ENCODE results near the gene CRMP1. TPM values are rescaled to one million over a fixed set of nuclear protein-coding genes. Genes with fewer than 3 reads are reported as not detected.

The CRMP1 gene
- total RNA-seq, 1 donor from 2014 or later: 245 TPM

- H3K4me1 Mint-ChIP-seq: peaks cover 43% of the 10 kb centered on the region
- H3K27me3 Mint-ChIP-seq (ENCODE audit: low read depth): no peaks in the 10 kb centered on the region
- H3K36me3 Mint-ChIP-seq (ENCODE audit: low read depth): peaks cover 19% of the 10 kb centered on the region
- H3K27ac Mint-ChIP-seq (ENCODE audit: unreplicated experiment): no peak overlapping the region
- no peak for DNase-seq (ENCODE audit: low read depth, low spot score)
- no peak overlapping the region for H3K4me3 Mint-ChIP-seq
- TF ChIP-seq CTCF (conservative IDR thresholded peaks at IDR 0.05): no peak
- peaks cover 6% of the 10 kb centered on the region for H3K9me3 Mint-ChIP-seq
Observed at GRCh38 chr4:5874811-5875449, 18.0 kb downstream of the CRMP1 start.

GRCh38 chr4:5870701-5871100 is 22.2 kb downstream of the CRMP1 start:
- H3K27ac Mint-ChIP-seq (ENCODE audit: unreplicated experiment): no peak overlapping the region
- DNase-seq (ENCODE audit: low read depth, low spot score): no peak
- peaks cover 23% of the 10 kb centered on the region for H3K4me1 Mint-ChIP-seq
- H3K9me3 Mint-ChIP-seq: peaks cover 6% of the 10 kb centered on the region
- H3K36me3 Mint-ChIP-seq (ENCODE audit: low read depth): peaks cover 23% of the 10 kb centered on the region
- no peak for TF ChIP-seq CTCF (conservative IDR thresholded peaks at IDR 0.05)
- H3K27me3 Mint-ChIP-seq (ENCODE audit: low read depth): no peaks in the 10 kb centered on the region
- H3K4me3 Mint-ChIP-seq: no peak overlapping the region

DNA sequence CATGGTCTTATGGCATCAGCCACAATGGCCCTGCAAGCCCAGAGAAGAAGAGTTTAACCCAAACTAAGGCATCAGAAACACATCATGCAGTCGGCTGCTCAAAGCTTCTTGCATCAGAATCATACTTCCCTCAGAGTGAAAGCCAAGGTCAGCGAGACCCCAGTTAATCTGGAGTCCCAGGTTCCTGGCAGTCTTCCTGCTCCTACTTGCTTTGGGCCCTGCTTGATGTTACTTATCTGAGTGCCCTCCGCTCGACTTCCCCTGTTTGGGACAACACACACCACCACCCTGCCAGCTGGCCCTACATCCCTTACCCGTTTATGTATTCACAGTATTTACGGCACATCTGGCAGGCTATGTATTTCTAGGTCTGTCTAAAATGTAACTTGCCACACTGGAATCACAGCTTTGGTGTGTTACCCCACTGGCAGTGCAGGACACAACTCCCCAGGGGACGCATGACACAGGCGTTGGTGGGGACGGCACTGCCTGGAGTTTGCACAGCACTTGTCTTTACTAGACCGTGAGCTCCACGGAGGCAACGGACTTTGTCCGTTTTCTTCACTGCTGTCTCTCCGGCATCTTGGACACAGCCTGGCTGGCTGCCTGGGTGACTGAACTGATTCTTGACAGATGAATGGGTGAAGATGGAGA is 22.8 kb downstream of the CRMP1 start:
- Mint-ChIP-seq H3K4me3 (no peak overlapping the region), H3K27ac (ENCODE audit: unreplicated experiment) (no peak overlapping the region)
- TF ChIP-seq CTCF (conservative IDR thresholded peaks at IDR 0.05): no peak

GRCh38 chr4:5867866-5868265 is 25.0 kb downstream of the CRMP1 start:
- no peak overlapping the region for H3K4me3 Mint-ChIP-seq
- no peaks in the 10 kb centered on the region for H3K9me3 Mint-ChIP-seq
- H3K4me1 Mint-ChIP-seq: peaks cover 7% of the 10 kb centered on the region
- no peak overlapping the region for H3K27ac Mint-ChIP-seq (ENCODE audit: unreplicated experiment)
- H3K36me3 Mint-ChIP-seq (ENCODE audit: low read depth): peaks cover 13% of the 10 kb centered on the region
- H3K27me3 Mint-ChIP-seq (ENCODE audit: low read depth): no peaks in the 10 kb centered on the region
- no peak for TF ChIP-seq CTCF (conservative IDR thresholded peaks at IDR 0.05)
- no peak for DNase-seq (ENCODE audit: low read depth, low spot score)

More for the DNA sequence above, 22.8 kb downstream of the CRMP1 start:
- DNase-seq (ENCODE audit: low read depth, low spot score): no peak
- no peaks in the 10 kb centered on the region for H3K27me3 Mint-ChIP-seq (ENCODE audit: low read depth)
- peaks cover 23% of the 10 kb centered on the region for H3K36me3 Mint-ChIP-seq (ENCODE audit: low read depth)
- peaks cover 18% of the 10 kb centered on the region for H3K4me1 Mint-ChIP-seq
- peaks cover 6% of the 10 kb centered on the region for H3K9me3 Mint-ChIP-seq

- Mint-ChIP-seq H3K4me1 (peaks cover 7% of the 10 kb centered on the region), H3K9me3 (no peaks in the 10 kb centered on the region), H3K27me3 (ENCODE audit: low read depth) (no peaks in the 10 kb centered on the region), H3K36me3 (ENCODE audit: low read depth) (peaks cover 12% of the 10 kb centered on the region), H3K27ac (ENCODE audit: unreplicated experiment) (no peak overlapping the region), H3K4me3 (no peak overlapping the region)
- no peak for DNase-seq (ENCODE audit: low read depth, low spot score)
- no peak for TF ChIP-seq CTCF (conservative IDR thresholded peaks at IDR 0.05)
Observed at GRCh38 chr4:5866841-5867813, 25.8 kb downstream of the CRMP1 start.

Measured in neural crest cell (in vitro differentiated cells).